Omental fat pad (tissue), 4 donors: ENCODE measurements around the gene NR6A1. TPM values are rescaled to one million over a fixed set of nuclear protein-coding genes. Genes with fewer than 3 reads are reported as not detected.

ENCODE experiments used
- ATAC-seq: fragments of 150-250 bp; one replicate; pipeline ENCODE4 v1.9.1; 2016; ENCODE audit warnings: mild to moderate bottlenecking, moderate library complexity; ENCODE audit not compliant: low FRiP score
- DNase-seq: peaks from one replicate; pipeline ENCODE4 v3.0.0-alpha.2; 2019; ENCODE audit warnings: low spot score
- CTCF ChIP-seq, 3 donors: fragments of 450-650 bp; IDR thresholded peaks; one replicate each; pipeline ENCODE4 v1.5.1; 2016 to 2017; ENCODE audit warnings: antibody characterized with exemption in 3 of 3, mild to moderate bottlenecking in 3 of 3, moderate library complexity in 2 of 3
- total RNA-seq, 4 donors: library from RNA; depleted of rRNA; stranded (reverse); fragments of >200 nt; gene quantifications; one replicate each; pipeline ENCODE4 v1.1.0, GENCODE V29; 2016

The NR6A1 gene
- total RNA-seq, 4 donors from 2014 or later, result 0.95 to 1.2 (median 1.0) TPM

GRCh38 chr9:124475868-124476690 is 295.0 kb downstream of the NR6A1 start:
- TF ChIP-seq CTCF (IDR thresholded peaks at IDR 0.05), result no peak
- DNase-seq, result no peak
- no peak for ATAC-seq

- no peak for TF ChIP-seq CTCF (IDR thresholded peaks at IDR 0.05)
- no peak for ATAC-seq
- DNase-seq, result no peak
Measured at GRCh38 chr9:124475158-124475867, 295.8 kb downstream of the NR6A1 start.

- DNase-seq, result no peak
- ATAC-seq, result no peak
- no peak for TF ChIP-seq CTCF (IDR thresholded peaks at IDR 0.05)
Measured at GRCh38 chr9:124474151-124474550, 297.0 kb downstream of the NR6A1 start.

GRCh38 chr9:124473310-124473709 is 297.8 kb downstream of the NR6A1 start:
- no peak for TF ChIP-seq CTCF (IDR thresholded peaks at IDR 0.05)
- ATAC-seq (no peak), DNase-seq (no peak)

GRCh38 chr9:124472770-124473169 is 298.3 kb downstream of the NR6A1 start:
- DNase-seq (no peak), ATAC-seq (no peak)
- no peak for TF ChIP-seq CTCF (IDR thresholded peaks at IDR 0.05)

GRCh38 chr9:124471761-124472160 is 299.4 kb downstream of the NR6A1 start:
- TF ChIP-seq CTCF (IDR thresholded peaks at IDR 0.05), result no peak
- no peak for ATAC-seq

More at GRCh38 chr9:124471761-124472160, 299.4 kb downstream of the NR6A1 start:
- DNase-seq, result no peak
